WTC11 (cell line): ENCODE measurements around the gene MANF. TPM values are rescaled to one million over a fixed set of nuclear protein-coding genes. Genes with fewer than 3 reads are reported as not detected.

Experiments
- ATAC-seq: fragments of 200-7000 bp; cut with Tn5 transposase; 2 replicates; pipeline ENCODE4 v1.10.0; 2021; ENCODE audit warnings: mild to moderate bottlenecking, moderate library complexity
- CTCF ChIA-PET: fragments of 300-600 bp; sonication (Branson Sonifier 250); formaldehyde crosslinking; loops from one replicate; lab custom pipeline; 2021; ENCODE audit warnings: antibody characterized with exemption; lab: Charles Lee
- POLR2A ChIA-PET: fragments of 350-600 bp; sonication (Branson Sonifier 250); formaldehyde crosslinking; loops from one replicate; lab custom pipeline; 2021; ENCODE audit warnings: antibody characterized with exemption; lab: Charles Lee
- DNase-seq: peaks from one replicate; pipeline ENCODE4 v3.0.0; 2021; ENCODE audit warnings: low spot score
- H3K27ac Mint-ChIP-seq: 2 replicates; pipeline ENCODE4 v1.8.0; 2021; ENCODE audit warnings: mixed read lengths
- H3K27me3 Mint-ChIP-seq: 2 replicates; pipeline ENCODE4 v1.8.0; 2021; ENCODE audit warnings: low read depth, mild to moderate bottlenecking, moderate library complexity, mixed read lengths
- H3K36me3 Mint-ChIP-seq: 2 replicates; pipeline ENCODE4 v1.8.0; 2021; ENCODE audit warnings: mixed read lengths
- H3K4me1 Mint-ChIP-seq: 2 replicates; pipeline ENCODE4 v1.8.0; 2022; ENCODE audit warnings: mixed read lengths
- H3K4me3 Mint-ChIP-seq: 2 replicates; pipeline ENCODE4 v1.8.0; 2021; ENCODE audit warnings: mild to moderate bottlenecking, moderate library complexity, mixed read lengths
- H3K9me3 Mint-ChIP-seq: 2 replicates; pipeline ENCODE4 v1.8.0; 2021; ENCODE audit warnings: mixed read lengths
- E2F4 ChIP-seq: sonication (generic); formaldehyde crosslinking; IDR thresholded peaks from 2 replicates; pipeline ENCODE4 v1.8.1; 2022; ENCODE audit warnings: low read depth, mild to moderate bottlenecking, moderate library complexity, missing genetic modification reagents, borderline replicate concordance
- PREB ChIP-seq: sonication (generic); formaldehyde crosslinking; IDR thresholded peaks from 2 replicates; pipeline ENCODE4 v1.8.1; 2022; ENCODE audit warnings: mild to moderate bottlenecking, missing genetic modification reagents, moderate library complexity, borderline replicate concordance
- SOX15 ChIP-seq: fragments of 250-450 bp; sonication (Bioruptor Pico); IDR thresholded peaks from 2 replicates; pipeline ENCODE4 v1.9.0; 2021; ENCODE audit warnings: mild to moderate bottlenecking
- SP1 ChIP-seq: sonication (generic); formaldehyde crosslinking; conservative IDR thresholded peaks from 2 replicates; pipeline ENCODE4 v1.8.1; 2022; ENCODE audit warnings: missing genetic modification reagents
- TEAD1 ChIP-seq: sonication (generic); formaldehyde crosslinking; IDR thresholded peaks from 2 replicates; pipeline ENCODE4 v1.8.0; 2022; ENCODE audit warnings: mild to moderate bottlenecking, missing genetic modification reagents
- TP53 ChIP-seq: sonication (generic); formaldehyde crosslinking; IDR thresholded peaks from 2 replicates; pipeline ENCODE4 v1.8.1; 2023; ENCODE audit warnings: mild to moderate bottlenecking, missing genetic modification reagents
- ZNF416 ChIP-seq: fragments of 250-450 bp; sonication (Bioruptor Pico); IDR thresholded peaks from 2 replicates; pipeline ENCODE4 v1.9.0; 2021; ENCODE audit warnings: mild to moderate bottlenecking, inconsistent platforms
- ZNF423 ChIP-seq: fragments of 250-450 bp; sonication (Bioruptor Pico); IDR thresholded peaks from 2 replicates; pipeline ENCODE4 v2.1.2; 2022; ENCODE audit warnings: mild to moderate bottlenecking, moderate library complexity
- ZNF671 ChIP-seq: fragments of 250-450 bp; sonication (Bioruptor Pico); IDR thresholded peaks from 2 replicates; pipeline ENCODE4 v1.8.0; 2021; ENCODE audit warnings: mild to moderate bottlenecking
- total RNA-seq: library from RNA; stranded (reverse); gene quantifications from 3 replicates; pipeline ENCODE4 v1.2.3, GENCODE V29; 2021
- TF ChIP-seq, protein P1 (sequence below): sonication (generic); formaldehyde crosslinking; IDR thresholded peaks from 2 replicates; pipeline ENCODE4 v1.8.0; 2022; ENCODE audit warnings: mild to moderate bottlenecking, missing genetic modification reagents
- TF ChIP-seq, protein P2 (sequence below): fragments of 200-600 bp; IDR thresholded peaks from 2 replicates; pipeline ENCODE4 v1.8.0; 2022; ENCODE audit warnings: antibody characterized with exemption
- TF ChIP-seq, protein P3 (sequence below): sonication (generic); formaldehyde crosslinking; IDR thresholded peaks from 2 replicates; pipeline ENCODE4 v1.8.0; 2022; ENCODE audit warnings: mild to moderate bottlenecking, missing genetic modification reagents
- TF ChIP-seq, protein P4 (sequence below): sonication (generic); formaldehyde crosslinking; IDR thresholded peaks from 2 replicates; pipeline ENCODE4 v1.8.1; 2023; ENCODE audit warnings: mild to moderate bottlenecking, missing genetic modification reagents, borderline replicate concordance
- TF ChIP-seq, protein P5 (sequence below): sonication (generic); formaldehyde crosslinking; IDR thresholded peaks from 2 replicates; pipeline ENCODE4 v1.8.1; 2022; ENCODE audit warnings: missing genetic modification reagents, borderline replicate concordance

MANF gene
- total RNA-seq, 1 experiment from 2014 or later: 121 TPM

- TF ChIP-seq SP1 (CRISPR knock-in tag): no peak
- TF ChIP-seq, protein P1, sequence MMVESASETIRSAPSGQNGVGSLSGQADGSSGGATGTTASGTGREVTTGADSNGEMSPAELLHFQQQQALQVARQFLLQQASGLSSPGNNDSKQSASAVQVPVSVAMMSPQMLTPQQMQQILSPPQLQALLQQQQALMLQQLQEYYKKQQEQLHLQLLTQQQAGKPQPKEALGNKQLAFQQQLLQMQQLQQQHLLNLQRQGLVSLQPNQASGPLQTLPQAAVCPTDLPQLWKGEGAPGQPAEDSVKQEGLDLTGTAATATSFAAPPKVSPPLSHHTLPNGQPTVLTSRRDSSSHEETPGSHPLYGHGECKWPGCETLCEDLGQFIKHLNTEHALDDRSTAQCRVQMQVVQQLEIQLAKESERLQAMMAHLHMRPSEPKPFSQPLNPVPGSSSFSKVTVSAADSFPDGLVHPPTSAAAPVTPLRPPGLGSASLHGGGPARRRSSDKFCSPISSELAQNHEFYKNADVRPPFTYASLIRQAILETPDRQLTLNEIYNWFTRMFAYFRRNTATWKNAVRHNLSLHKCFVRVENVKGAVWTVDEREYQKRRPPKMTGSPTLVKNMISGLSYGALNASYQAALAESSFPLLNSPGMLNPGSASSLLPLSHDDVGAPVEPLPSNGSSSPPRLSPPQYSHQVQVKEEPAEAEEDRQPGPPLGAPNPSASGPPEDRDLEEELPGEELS (CRISPR knock-in tag): no peak
- TF ChIP-seq E2F4 (CRISPR knock-in tag): no peak
- no peak for TF ChIP-seq ZNF416 (CRISPR knock-in tag)
- no peak for TF ChIP-seq TEAD1 (CRISPR knock-in tag)
- no peak for TF ChIP-seq ZNF423 (CRISPR knock-in tag)
- no peak for TF ChIP-seq PREB
- TF ChIP-seq SOX15 (CRISPR knock-in tag): no peak
These were observed 13.7 kb downstream of the MANF start (continued) for GRCh38 chr3:51398595-51399310.

DNA sequence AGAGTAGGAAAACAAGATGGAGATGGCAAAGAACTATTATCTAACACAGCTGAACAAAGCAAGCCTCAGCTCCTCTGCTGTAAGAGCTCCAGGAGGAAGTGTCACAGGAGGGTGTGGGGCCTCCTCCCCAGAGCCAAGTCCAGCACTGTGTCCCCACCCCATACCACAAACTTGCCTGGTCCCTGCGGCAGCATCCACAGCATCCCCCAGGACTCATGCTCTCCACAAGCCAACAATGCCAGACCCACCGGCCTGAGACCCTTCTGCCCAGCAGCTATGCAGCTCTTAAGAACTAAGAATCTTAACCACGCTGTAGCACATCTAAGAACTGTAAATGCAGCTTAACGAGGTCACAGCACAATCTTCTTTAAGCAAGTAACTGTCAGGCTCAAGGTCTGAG lies 15.1 kb downstream of the MANF start:
- TF ChIP-seq TP53 (CRISPR knock-in tag) (no peak), SP1 (CRISPR knock-in tag) (no peak), ZNF671 (no peak)
- TF ChIP-seq, protein P2, sequence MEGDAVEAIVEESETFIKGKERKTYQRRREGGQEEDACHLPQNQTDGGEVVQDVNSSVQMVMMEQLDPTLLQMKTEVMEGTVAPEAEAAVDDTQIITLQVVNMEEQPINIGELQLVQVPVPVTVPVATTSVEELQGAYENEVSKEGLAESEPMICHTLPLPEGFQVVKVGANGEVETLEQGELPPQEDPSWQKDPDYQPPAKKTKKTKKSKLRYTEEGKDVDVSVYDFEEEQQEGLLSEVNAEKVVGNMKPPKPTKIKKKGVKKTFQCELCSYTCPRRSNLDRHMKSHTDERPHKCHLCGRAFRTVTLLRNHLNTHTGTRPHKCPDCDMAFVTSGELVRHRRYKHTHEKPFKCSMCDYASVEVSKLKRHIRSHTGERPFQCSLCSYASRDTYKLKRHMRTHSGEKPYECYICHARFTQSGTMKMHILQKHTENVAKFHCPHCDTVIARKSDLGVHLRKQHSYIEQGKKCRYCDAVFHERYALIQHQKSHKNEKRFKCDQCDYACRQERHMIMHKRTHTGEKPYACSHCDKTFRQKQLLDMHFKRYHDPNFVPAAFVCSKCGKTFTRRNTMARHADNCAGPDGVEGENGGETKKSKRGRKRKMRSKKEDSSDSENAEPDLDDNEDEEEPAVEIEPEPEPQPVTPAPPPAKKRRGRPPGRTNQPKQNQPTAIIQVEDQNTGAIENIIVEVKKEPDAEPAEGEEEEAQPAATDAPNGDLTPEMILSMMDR: no peak
- TF ChIP-seq, protein P1 (CRISPR knock-in tag): no peak
- TF ChIP-seq, protein P3, sequence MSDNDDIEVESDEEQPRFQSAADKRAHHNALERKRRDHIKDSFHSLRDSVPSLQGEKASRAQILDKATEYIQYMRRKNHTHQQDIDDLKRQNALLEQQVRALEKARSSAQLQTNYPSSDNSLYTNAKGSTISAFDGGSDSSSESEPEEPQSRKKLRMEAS (CRISPR knock-in tag): no peak
- TF ChIP-seq, protein P4, sequence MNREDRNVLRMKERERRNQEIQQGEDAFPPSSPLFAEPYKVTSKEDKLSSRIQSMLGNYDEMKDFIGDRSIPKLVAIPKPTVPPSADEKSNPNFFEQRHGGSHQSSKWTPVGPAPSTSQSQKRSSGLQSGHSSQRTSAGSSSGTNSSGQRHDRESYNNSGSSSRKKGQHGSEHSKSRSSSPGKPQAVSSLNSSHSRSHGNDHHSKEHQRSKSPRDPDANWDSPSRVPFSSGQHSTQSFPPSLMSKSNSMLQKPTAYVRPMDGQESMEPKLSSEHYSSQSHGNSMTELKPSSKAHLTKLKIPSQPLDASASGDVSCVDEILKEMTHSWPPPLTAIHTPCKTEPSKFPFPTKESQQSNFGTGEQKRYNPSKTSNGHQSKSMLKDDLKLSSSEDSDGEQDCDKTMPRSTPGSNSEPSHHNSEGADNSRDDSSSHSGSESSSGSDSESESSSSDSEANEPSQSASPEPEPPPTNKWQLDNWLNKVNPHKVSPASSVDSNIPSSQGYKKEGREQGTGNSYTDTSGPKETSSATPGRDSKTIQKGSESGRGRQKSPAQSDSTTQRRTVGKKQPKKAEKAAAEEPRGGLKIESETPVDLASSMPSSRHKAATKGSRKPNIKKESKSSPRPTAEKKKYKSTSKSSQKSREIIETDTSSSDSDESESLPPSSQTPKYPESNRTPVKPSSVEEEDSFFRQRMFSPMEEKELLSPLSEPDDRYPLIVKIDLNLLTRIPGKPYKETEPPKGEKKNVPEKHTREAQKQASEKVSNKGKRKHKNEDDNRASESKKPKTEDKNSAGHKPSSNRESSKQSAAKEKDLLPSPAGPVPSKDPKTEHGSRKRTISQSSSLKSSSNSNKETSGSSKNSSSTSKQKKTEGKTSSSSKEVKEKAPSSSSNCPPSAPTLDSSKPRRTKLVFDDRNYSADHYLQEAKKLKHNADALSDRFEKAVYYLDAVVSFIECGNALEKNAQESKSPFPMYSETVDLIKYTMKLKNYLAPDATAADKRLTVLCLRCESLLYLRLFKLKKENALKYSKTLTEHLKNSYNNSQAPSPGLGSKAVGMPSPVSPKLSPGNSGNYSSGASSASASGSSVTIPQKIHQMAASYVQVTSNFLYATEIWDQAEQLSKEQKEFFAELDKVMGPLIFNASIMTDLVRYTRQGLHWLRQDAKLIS: no peak
- TF ChIP-seq, protein P5, sequence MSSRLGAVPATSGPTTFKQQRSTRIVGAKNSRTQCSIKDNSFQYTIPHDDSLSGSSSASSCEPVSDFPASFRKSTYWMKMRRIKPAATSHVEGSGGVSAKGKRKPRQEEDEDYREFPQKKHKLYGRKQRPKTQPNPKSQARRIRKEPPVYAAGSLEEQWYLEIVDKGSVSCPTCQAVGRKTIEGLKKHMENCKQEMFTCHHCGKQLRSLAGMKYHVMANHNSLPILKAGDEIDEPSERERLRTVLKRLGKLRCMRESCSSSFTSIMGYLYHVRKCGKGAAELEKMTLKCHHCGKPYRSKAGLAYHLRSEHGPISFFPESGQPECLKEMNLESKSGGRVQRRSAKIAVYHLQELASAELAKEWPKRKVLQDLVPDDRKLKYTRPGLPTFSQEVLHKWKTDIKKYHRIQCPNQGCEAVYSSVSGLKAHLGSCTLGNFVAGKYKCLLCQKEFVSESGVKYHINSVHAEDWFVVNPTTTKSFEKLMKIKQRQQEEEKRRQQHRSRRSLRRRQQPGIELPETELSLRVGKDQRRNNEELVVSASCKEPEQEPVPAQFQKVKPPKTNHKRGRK: no peak
- Mint-ChIP-seq H3K36me3 (peaks cover 36% of the 10 kb centered on the region), H3K4me1 (peaks cover 3% of the 10 kb centered on the region; the same call in 1 of the 2 replicates), H3K27me3 (no peaks in the 10 kb centered on the region), H3K27ac (no peak overlapping the region), H3K9me3 (no peaks in the 10 kb centered on the region), H3K4me3 (no peak overlapping the region)
- DNase-seq: no peak
- ChIA-PET CTCF (no interaction called here), POLR2A (no interaction called here)
- no peak for ATAC-seq
